ENCODE results near the gene FBXO40.

DNA sequence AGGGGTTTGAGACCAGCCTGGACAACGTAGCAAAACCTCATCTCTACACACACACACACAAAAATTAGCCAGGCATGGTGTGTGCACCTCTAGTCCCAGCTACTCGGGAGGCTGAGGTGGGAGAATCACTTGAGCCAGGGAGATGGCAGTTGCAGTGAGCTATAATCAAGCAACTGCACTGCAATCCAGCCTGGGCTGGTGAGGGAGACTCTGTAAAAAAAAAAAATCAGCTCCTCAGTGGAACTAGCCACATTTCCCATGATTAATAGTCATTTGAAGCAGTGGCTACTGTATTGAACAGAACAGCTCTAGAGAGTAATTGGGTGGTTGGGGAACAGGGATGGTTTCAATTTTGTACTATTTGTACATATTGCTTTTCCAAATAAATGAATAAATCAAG, 11.5 kb upstream of the FBXO40 start:
- TF ChIP-seq CTCF (IDR thresholded peaks at IDR 0.05; ENCODE audit: low read depth, low read length, missing input control) (no peak), ZBTB33 (IDR thresholded peaks at IDR 0.05) (no peak), TAF1 (conservative IDR thresholded peaks at IDR 0.05) (no peak), RXRA (IDR thresholded peaks at IDR 0.05) (no peak), EGR1 (IDR thresholded peaks at IDR 0.05; ENCODE audit: low read depth in 2 of 2) (no peak), REST (IDR thresholded peaks at IDR 0.05) (no peak), RAD21 (IDR thresholded peaks at IDR 0.05) (no peak), SP1 (IDR thresholded peaks at IDR 0.05) (no peak), JUND (IDR thresholded peaks at IDR 0.05) (no peak), FOXA1 (IDR thresholded peaks at IDR 0.05) (no peak), GABPA (IDR thresholded peaks at IDR 0.05 in 1 of 2, conservative IDR thresholded peaks at IDR 0.05 in 1 of 2) (no peak)
- TF ChIP-seq, protein P1, sequence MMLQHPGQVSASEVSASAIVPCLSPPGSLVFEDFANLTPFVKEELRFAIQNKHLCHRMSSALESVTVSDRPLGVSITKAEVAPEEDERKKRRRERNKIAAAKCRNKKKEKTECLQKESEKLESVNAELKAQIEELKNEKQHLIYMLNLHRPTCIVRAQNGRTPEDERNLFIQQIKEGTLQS (IDR thresholded peaks at IDR 0.05) = no peak
- TF ChIP-seq, protein P2, sequence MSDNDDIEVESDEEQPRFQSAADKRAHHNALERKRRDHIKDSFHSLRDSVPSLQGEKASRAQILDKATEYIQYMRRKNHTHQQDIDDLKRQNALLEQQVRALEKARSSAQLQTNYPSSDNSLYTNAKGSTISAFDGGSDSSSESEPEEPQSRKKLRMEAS (IDR thresholded peaks at IDR 0.05) = no peak
